Activated effector memory CD4-positive, alpha-beta T cell treated with Interleukin-2 at 50 U/mL for 16 hours (primary cell): ENCODE data around the gene NOD2.
A peak's percentile ranks its signal among the peaks of the same experiment; 100 is the strongest.

Source experiments
- DNase-seq: peaks from one replicate; pipeline ENCODE4 v3.0.0-alpha.2; 2020

Gene NOD2

DNA sequence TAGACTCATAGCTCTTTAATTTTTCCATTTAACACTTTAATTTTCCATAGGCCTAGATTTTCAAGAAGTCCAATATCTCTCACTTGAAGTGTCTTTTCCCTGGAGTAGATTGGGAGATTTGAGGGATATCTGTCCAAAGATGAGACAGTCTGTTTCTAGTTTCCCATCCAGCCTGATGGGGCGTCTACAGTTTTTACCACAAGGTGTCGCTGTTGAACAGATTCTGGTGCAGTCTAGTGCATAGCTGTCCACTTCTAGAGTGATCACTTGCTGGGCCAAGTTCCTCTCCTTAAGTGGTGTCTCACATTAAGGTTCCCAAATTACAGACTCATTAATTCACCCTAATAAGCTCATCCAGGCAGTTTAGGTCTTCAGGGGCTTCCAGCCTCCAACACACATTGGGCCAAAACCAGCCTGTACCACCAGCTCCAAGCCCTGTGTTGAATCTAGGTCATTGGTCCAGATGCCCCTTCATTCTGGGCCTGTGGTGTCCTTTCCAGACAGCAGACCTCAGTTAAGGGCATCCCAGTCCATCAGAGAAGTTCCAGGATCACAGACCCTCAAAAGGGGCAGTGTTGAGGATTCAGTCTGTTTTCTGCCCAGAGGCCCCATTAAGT lies 21.7 kb upstream of the NOD2 start:
- peak; percentile 28 for DNase-seq

DNA sequence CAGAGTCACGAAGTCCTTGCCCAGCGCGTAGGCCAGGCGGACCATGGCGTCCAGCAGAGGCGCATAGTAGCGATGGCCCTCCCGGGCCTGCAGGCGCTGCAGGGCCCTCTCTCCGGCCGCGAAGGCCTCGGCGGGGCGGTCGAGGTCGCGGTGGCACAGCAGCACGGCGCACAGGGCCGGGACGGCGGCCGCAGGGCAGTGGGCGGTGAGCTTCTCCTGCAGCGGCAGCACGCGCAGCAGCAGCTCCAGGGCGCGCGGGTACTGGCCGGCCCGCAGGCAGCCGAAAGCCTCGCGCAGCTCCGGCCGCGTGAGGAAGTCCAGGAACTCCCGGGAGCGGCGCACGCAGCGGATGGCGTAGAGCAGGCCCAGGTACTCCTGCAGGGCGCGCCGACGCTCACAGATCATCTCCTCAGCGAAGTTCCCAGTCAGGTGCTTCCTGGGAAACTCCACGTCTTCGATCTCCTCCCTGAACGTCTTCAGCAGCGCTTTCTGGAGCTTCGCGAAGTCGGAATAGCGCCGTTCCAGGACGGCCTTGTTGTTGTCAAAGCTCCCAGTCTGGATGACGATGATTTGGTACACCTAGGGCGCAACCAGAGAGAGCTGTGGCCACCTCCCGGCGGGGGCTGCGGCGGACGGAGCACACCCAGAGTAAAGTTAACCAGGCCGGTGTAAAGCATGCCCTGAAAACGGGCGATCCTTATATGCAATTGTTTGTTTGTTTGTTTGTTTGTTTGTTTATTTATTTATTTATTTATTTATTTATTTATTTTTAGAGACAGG lies 19.7 kb upstream of the NOD2 start:
- DNase-seq = no peak

DNA sequence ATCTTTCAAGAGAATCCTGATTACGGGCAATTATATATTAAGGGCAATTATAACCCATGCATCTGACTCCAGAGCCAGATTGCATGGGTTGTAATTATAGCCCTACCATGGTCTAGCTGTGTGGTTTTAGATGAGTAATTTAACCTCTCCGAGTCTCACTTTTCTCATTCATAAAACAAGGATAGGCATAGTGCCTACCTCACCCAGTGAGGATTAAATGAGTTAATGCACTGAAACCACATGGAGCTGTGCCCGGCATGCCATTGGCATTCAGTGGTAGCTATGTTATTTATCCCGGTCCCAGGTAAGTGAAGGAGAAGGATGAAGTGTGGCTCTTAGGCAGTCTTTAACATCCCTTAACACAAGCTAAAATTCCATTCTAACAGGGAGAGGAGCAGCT lies 18.6 kb upstream of the NOD2 start:
- no peak for DNase-seq

DNA sequence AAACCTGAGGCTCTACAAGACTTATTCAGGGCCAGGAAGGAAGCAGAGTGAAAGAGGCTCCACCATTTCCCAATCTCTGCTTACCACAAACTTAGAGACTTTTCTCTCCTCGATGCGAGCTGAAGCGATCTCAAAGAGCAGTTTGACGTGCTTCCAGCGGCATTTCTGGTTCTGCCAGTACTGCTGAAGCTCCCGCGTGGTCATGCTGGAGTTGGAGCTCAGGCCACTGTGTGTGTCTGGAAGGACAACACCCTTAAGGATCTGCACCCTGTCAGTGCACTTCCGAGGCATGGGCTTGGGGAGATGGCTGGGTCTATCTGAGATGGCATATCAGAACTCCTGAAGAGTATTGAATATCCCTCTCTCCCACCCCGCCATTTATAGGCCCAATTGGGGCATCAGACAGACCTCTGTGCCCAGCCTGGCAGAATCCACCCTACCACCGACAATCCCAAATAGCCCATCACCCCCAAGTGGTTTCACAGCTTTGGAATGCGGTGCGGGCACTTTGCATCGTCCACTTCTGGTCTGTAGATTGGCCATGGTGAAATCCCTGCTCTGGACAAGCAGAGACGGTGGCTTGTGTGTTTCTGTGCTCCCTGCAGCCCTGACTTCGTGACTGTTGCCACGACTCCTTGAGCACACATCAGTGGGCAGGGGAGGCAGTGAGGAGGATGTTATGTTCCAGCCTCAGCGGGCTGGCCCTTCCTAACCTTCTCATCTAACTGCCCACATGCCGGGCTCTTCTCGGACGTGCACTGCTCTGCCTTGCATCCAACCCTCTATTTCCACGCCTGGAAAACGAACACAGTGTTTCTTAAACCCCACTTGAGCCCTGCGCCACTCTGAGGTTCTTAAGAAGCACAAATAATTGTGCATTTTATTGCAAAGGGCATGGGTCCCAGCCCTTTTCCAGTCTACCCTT lies 17.5 kb upstream of the NOD2 start:
- no peak for DNase-seq

DNA sequence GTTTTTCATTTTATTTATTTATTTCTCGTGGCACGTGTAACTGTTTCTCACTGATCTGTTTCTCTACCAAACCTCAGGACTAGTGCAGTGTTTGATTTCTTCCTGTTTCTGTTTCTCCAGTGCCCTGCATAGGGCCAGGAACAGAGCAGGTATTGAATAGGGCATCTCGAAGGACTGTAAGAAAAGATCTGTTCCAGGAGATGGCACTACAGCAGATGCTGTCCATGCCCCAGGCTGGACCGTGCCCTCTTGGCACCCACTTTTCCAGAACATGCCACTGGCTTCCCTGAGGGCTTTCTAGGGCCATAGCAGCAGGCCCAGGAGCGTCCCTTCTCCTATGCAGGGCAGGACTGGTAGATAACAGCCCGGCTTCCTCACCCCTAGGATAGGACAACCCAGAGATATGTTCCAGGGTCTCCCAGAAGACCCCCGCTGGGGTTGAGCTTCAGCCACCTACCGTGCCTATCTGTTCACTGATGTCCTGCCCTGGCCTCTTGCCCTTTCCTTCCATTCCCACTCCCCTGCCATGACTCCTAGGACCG lies 16.7 kb upstream of the NOD2 start:
- no peak for DNase-seq

DNA sequence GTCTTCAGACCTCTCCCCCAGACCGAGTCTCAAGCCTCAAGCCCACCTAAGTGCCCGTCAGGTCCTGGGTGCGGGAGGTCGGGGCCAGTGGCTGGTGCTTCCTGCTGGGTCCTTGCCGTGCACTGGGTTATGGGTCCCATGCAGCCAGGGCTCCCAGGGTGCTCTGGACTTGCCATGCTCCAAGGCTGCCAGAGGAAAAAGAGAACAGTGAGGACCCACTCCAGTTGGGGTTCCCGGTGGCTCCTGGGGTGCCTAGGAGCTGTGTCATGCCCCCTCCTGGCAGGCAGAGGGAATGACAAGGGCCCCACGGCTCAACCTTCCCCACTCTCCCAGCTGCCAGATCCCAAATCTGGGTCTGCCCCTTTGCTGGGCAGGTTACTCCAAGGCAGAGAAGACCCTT lies 16.1 kb upstream of the NOD2 start:
- DNase-seq = no peak

DNA sequence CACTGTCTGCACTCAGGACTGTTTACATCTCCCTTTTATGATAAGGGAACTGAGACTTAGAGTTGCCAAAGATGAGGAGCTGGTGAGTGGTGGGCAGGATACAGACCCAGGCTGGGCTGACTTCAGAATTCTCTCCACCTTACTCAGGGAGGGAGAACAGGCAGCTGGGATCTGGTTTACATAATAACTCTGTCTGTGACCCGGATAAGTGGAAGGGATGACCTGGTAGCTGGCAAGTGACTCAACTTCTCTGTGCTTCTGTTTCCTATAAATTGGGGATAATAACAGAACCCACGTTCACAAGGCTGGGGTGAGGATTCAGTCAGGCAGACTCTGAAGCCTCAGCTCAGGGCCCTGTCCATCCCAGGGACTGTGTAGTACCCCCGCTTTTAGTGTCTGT lies 14.9 kb upstream of the NOD2 start:
- DNase-seq = no peak

DNA sequence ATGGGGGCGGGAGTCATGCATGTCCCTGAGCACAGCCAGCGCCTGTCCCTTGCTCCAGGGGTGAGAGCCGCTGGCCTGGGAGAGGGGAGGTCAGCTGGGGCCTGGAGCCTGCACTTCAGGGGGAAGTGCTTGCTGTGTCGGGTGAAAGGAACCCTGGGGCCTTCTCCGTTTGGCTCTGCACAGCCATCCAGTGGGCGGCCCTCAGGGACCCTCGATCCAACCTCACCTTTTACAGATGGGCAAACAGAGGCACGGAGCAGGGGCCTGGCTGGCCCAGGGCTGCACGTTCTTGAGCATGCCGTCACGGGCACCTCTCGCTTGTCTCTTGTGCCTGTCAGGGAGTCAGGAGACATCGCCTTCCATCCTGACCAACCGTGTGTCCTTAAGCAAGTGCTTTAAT lies 14.1 kb upstream of the NOD2 start:
- no peak for DNase-seq

DNA sequence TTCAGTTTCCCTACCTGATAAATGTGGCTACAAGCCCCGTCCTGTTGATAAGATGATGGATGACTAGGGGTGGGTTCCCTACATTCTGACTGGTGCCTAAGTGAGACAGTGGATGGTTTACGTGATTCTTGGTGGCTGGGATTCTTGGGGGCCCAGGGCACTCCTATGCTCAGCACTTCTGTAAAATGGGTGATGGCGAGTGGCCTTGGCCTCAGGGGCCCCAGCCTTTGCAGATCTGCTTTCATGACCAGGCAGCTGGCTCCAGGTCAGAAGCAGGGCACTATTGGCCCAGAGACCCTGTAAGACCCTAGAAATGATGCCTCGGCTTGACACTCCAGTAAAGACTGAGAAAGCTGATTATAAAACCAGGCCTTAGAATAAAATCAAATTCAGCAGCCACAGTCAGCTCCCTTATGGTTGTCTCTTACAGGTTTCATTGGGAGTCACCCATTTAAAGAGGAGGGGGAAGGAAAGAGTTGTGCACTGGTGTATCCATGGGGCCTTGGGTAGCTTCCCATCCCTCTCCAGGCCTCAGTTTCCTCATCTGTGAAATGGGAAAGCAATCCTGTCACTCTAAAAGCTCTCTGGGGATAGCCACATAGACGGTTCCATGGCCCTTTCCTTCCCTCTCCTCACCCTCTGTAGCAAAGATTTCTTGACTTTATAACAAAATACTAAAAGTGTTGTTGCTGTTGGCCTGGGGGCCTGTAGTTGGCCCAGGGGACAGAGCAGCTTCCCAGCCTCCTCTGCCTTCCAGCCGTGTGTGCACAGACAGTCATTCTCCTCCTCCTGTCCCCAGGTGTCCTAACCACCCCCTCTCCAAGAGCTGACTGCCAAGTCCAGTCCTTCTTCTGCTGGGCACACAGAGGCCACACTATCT lies 13.5 kb upstream of the NOD2 start:
- no peak for DNase-seq

DNA sequence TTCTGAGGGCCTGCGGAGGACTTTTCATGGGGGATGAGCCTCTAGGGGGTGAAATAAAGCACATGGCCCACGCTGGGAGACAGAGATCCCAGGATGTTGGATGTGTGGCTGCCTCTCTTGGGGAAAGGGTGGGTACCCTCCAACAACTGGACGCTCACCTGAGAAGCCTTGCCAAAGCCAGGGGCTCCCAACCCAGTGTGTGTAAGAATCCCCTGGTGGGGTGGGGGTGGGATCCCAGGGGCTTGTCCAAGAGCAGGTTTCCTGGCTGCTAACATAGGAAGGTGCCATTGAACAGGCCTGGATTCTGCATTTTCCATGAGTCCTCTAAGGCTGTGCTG lies 12.9 kb upstream of the NOD2 start:
- no peak for DNase-seq

DNA sequence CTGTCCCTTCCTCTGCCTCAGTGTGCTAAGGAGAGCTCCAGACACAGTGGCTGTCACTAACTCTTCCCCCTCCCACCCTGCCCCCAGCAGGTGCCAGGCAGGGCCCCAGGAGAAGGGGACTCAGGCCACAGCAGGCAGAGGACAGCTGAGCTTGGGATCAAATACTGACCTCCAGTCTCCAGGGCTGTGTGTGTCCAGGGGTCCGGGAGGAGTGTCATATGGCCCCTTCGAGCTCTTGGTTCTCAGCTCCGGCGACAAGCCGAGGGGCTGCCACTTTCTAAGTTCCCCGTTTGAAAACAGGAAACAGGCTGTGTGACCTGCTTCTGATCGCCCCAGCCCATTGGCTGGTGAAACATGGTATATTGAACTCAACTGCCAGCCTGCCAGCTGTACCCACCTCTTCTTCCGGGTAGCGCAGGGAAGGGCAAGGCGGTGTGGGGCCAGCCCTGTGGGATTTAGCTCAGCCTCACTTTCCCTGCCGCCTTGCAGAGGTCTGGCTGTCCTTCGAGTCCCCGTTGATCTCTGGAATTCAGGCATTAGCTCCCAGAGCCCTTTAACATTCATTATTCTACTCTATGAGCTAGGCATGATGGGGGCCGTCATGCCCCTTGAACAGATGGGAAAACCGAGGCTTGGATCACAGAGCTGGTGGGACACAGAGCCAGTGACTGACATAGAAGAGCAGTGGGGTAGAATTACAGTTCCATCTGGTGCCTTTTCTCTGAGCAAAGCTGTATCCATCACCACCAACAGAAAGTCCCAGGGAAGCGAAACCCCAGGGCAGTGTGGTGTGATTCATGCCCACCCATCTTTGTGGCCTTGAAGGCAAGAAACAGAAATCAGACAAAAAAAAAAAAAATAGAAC lies 12.2 kb upstream of the NOD2 start, which contains the start of gene SNX20:
SNX20 (minus strand) TSS at position 292 of the 865 bp plus-strand sequence. CDS start 3,786 bp downstream, outside the sequence.
- DNase-seq = peak; percentile 65

DNA sequence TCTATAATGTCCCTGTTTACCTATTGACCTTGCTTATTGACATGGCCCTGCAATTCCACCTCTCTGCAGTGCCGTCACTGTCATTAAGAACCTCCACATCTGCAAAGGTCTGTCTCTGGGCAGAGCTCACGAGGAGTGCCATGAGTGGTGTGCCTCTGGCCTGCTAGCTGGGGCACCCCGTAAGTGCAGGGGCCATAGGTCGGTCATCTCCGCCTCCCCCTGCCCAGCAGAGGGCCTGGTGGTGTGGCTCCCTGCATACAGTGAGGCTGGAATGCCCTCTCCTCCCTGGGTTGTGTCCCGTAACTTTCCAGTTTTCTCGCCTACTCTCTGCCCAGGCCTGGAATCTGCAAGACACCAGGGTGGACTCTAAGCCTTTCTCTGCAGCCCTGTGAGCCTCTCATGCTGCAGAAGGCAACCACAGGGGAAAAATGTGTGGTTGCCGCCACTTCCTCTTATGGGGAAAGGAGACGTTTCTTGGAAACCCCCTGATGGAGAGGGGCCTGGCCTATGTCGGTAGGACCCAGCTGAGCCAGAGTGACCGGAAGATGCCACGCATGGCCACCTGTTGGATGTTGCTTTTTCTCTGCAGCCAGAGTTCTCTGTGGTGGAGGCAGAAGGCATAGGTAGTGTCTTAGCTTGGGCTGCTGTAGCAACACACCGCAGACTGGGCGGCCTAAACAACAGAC lies 9.6 kb upstream of the NOD2 start:
- DNase-seq = peak; percentile 43

DNA sequence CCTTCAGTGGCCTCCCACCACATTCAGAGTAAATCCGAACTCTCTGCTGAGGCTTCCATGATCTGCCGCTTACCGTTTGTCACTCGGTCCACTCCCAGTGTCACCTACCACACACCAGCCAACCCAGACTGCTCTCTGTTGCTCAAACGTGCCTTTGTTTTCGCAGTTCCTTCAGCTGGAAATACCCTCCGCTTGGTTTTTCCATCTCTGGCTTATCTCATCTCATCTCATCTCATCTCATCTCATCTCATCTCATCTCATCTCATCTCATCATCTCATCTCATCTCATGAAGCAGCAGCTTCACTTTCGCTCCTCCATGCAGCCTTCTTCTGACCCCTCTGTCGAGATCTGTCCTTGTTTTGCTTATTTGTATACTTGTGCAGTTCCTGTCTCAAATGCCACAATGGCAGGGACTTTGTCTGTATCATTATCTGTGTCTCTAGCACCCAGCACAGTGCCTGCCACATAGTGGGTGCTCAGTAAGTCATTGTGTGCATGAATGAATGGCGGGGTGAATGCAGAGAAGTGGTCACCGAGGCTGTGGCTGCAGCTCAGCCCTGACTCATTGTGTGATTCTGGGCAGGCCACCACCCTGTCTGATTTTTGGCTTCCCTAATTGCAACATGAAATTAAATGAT lies 8.5 kb upstream of the NOD2 start:
- DNase-seq = no peak

DNA sequence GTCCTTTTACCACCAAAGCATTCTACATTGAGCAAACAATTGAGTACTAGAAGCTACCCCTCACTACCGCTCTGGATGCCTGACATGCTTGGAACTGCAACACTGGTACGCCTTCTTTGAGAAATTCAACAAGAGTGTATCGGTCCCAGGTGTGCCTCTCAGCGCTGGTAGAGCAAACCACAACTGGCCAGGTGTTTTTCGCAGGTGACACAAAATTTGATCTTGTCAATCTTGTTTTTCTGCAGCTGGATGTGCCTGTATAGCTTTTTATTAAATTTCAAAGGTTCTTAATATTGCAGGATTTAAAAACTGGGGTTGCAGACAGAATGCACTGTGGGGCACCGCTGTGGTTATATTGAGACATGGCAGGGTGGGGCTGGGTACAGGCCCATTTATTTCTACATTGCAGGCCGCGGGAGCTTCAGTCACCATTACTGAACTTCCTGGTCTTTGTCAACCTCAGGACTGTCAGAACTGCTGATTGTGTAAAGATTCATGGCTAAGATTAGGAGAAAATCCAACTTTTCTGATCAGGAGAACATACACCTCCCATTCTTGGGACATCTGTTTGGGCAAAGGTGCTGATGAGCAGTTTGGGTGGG lies 7.8 kb upstream of the NOD2 start:
- no peak for DNase-seq

DNA sequence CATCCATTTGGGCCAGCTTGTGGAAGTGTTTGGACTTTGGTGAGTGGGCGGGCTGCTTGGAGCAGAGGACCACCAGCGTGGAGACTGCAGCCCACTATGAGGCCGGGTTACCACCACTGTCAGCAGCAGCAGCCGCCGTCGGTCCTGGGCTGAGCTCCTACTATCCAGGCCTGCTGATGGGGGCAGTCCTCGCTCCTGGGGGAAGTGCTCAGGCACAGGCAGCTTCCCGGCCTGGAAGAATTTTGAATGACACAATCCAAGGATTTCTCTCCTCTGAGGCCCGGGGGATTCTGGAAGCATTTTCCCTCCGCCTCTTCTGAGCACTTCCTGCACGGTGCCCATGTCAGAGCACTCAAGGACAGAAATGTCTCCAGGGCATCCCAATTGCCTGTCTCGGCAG lies 5.3 kb upstream of the NOD2 start:
- no peak for DNase-seq

DNA sequence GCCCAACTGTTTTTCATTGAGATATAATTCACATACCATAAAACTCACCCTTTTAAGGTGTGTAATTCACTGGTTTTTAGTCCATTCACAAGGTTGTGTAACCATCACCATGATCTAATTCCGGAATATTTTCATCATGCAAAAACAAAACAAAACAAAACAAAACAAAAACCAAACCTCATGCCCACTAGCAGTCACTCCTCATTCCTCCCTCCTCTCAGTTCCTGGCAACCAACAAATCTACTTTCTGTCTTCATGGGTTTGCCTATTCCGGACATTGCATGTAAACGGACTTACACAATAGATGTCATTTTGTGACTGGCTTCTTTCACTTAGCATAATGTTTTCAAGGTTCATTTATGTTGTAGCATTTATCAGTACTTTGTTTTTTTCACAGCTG lies 4.5 kb upstream of the NOD2 start:
- no peak for DNase-seq

DNA sequence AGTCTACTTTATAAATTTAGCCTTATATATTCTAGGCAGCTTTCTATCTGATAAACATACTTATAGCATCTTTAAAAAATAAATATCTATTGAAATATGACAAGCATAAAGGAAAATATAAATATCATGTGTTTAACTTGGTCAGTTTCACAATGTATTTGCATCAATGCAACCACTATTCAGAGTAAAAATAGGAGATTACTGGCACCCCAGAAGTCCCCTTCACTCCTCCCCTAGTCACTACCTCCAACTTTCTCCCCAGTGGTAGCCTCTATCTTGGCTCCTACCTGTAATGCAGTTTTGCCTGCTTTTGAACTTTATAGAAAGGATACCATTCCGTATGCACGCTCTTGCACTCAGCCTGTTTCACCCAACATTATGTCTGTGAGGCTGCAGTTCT lies 3.2 kb upstream of the NOD2 start:
- DNase-seq = no peak

DNA sequence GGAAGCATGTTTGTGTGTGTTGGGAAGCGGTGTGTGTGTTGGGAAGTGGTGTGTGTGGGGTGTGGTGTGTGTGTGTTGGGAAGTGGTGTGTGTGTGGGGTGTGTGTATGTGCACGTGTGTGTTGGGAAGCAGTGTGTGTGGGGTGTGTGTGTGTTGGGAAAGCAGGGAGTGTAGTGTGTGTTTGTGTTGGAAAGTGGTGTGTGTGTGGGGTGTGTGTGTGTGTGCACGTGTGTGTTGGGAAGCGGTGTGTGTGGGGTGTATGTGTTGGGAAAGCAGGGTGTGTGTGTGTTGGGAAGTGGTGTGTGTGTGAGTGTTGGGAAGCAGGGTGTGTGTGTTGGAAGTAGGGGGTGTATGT lies 785 bp upstream of the NOD2 start:
- DNase-seq = no peak

DNA sequence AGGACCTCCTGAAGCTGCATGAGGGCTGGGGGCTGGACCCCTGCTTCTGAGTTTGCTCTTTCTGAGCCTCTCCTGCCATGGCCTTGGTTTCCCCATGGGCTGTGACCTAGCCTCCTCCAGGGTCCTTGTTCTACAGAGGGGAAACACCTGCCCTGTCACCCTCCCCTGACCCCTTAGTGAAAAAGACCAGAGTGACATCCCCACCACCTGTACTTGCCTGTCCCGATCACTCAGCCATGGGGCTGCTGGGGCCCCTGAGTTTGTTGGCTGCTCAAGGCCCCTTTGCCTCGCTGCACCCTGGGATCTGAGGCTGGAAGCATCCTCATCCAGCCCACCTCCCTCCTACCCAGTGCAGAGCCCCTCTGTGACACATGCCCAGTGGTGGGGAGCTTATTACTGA lies 800 bp downstream of the NOD2 start:
- no peak for DNase-seq
